ENCODE data around the gene FNIP2.

GRCh38 chr4:158726633-158727032 lies 42.2 kb upstream of the FNIP2 start:
- no peak for TF ChIP-seq CTCF (IDR thresholded peaks at IDR 0.05)
- TF ChIP-seq POLR2AphosphoS5 (IDR thresholded peaks at IDR 0.05), result no peak
- no peak for TF ChIP-seq POLR2A (IDR thresholded peaks at IDR 0.05)

Data from prostate gland (tissue), 2 donors.